Panc1 (cell line): ENCODE measurements around the gene NOBOX. TPM values are rescaled to one million over a fixed set of nuclear protein-coding genes. Genes with fewer than 3 reads are reported as not detected.

Source experiments
- ATAC-seq: fragments of 200-7000 bp; cut with Tn5 transposase; 2 replicates; pipeline ENCODE4 v1.9.1; 2020; ENCODE audit warnings: mild to moderate bottlenecking, moderate library complexity
- Bru-seq: library from RNA; stranded (reverse); fragments of 400-500 nt; gene quantifications from one replicate; lab custom pipeline; 2021; lab: Mats Ljungman, UMichigan
- BruChase-seq, 2 experiments: library from RNA; stranded (reverse); fragments of 400-500 nt; gene quantifications; one replicate each; lab custom pipeline; 2021; lab: Mats Ljungman, UMichigan
- BruUV-seq: library from RNA; stranded (reverse); fragments of 400-500 nt; replicated peaks from 2 replicates; lab custom pipeline; 2021; lab: Mats Ljungman, UMichigan
- CTCF ChIA-PET: fragments of 300-600 bp; sonication (Branson Sonifier 250); formaldehyde crosslinking; loops from one replicate; lab custom pipeline; 2022; ENCODE audit warnings: antibody characterized with exemption; lab: Charles Lee
- POLR2A ChIA-PET: fragments of 300-600 bp; sonication (Branson Sonifier 250); formaldehyde crosslinking; loops from one replicate; lab custom pipeline; 2022; ENCODE audit warnings: antibody characterized with exemption; lab: Charles Lee
- DNase-seq: peaks from one replicate; pipeline ENCODE4 v3.0.0-alpha.2; 2010; ENCODE audit warnings: low read depth, low spot score
- H3K27ac ChIP-seq: 2 replicates; pipeline ENCODE4 v1.5.1; 2011; ENCODE audit warnings: mild to moderate bottlenecking, low read length, inconsistent platforms
- H3K27me3 ChIP-seq: fragments of 200-500 bp; sonication (Bioruptor generic); 2 replicates; pipeline ENCODE4 v1.6.0; 2014; ENCODE audit warnings: low read length, inconsistent platforms; ENCODE audit not compliant: control insufficient read depth, insufficient read depth
- H3K36me3 ChIP-seq: fragments of 200-500 bp; sonication (Bioruptor generic); 2 replicates; pipeline ENCODE4 v1.5.1; 2014; ENCODE audit warnings: inconsistent platforms, mild to moderate bottlenecking, low read length, moderate library complexity; ENCODE audit not compliant: control insufficient read depth, insufficient read depth
- H3K4me1 ChIP-seq: 2 replicates; pipeline ENCODE4 v1.5.1; 2011; ENCODE audit warnings: inconsistent platforms, mild to moderate bottlenecking, low read length, moderate library complexity; ENCODE audit not compliant: control insufficient read depth, insufficient read depth
- H3K4me3 ChIP-seq, 2 experiments: 2 replicates each; pipeline ENCODE4 v1.5.1; 2011 to 2012; ENCODE audit warnings: low read depth in 2 of 2, low read length in 2 of 2, mild to moderate bottlenecking in 2 of 2, inconsistent platforms in 1 of 2, moderate library complexity in 1 of 2
- H3K9me3 ChIP-seq: fragments of 200-500 bp; sonication (Bioruptor generic); 2 replicates; pipeline ENCODE4 v1.5.1; 2014; ENCODE audit warnings: low read depth, mild to moderate bottlenecking, inconsistent platforms, low read length, moderate library complexity; ENCODE audit not compliant: control insufficient read depth, insufficient read depth
- POLR2AphosphoS5 ChIP-seq: IDR thresholded peaks from 2 replicates; pipeline ENCODE4 v1.6.1; 2012; ENCODE audit warnings: mild to moderate bottlenecking, low read depth, low read length, moderate library complexity
- REST ChIP-seq, 2 experiments: IDR thresholded peaks; 2 replicates each; pipeline ENCODE4 v1.6.1; 2011 to 2012; ENCODE audit warnings: low read depth in 2 of 2, control low read depth in 1 of 2, low read length in 1 of 2, mild to moderate bottlenecking in 1 of 2, moderate library complexity in 1 of 2; ENCODE audit not compliant: insufficient read depth in 1 of 2
- SIN3A ChIP-seq: IDR thresholded peaks from 2 replicates; pipeline ENCODE4 v1.6.1; 2012; ENCODE audit warnings: low read depth, mild to moderate bottlenecking, low read length, moderate library complexity, borderline replicate concordance; ENCODE audit not compliant: insufficient read depth
- TCF7L2 ChIP-seq: IDR thresholded peaks from 2 replicates; pipeline ENCODE4 v1.6.1; 2011; ENCODE audit warnings: mild to moderate bottlenecking, low read depth, low read length, inconsistent platforms
- in situ Hi-C: cut with HindIII; loops from 2 replicates; pipeline ENCODE4 v1.10.0; 2016; ENCODE audit warnings: low sequenced_read_pairs, low pct_unique_long_range_greater_than_20kb
- intact Hi-C: fragments of 100-400 bp; cut with micrococcal nuclease; formaldehyde crosslinking; loops from one replicate; pipeline ENCODE4 v1.10.0; 2022; ENCODE audit not compliant: unreplicated experiment
- long read RNA-seq: library from polyadenylated mRNA; unstranded; transcript quantifications from one replicate; pipeline ENCODE4 v2.0.0, GENCODE V29; 2021; ENCODE audit not compliant: unreplicated experiment
- polyA plus RNA-seq: library from polyadenylated mRNA; unstranded; fragments of >200 nt; gene quantifications from one replicate; pipeline ENCODE4 v1.2.1, GENCODE V29; 2012; ENCODE audit warnings: missing spikeins; ENCODE audit not compliant: insufficient read length
- total RNA-seq: library from RNA; stranded (reverse); gene quantifications from one replicate; pipeline ENCODE4 v1.2.1, GENCODE V29; 2021; ENCODE audit not compliant: unreplicated experiment
- TF ChIP-seq, protein P1 (sequence below): fragments of 450-650 bp; IDR thresholded peaks from 2 replicates; pipeline ENCODE4 v1.5.1; 2017; ENCODE audit warnings: mild to moderate bottlenecking

Gene NOBOX
- total RNA-seq (not detected), Bru-seq, nascent RNA (not detected), BruChase-seq, experiment 1, labeled RNA remaining after a 2-hour chase (not detected), BruChase-seq, experiment 2, labeled RNA remaining after a 6-hour chase (not detected)
- polyA plus RNA-seq: not detected
- long read RNA-seq: 0 reads

DNA sequence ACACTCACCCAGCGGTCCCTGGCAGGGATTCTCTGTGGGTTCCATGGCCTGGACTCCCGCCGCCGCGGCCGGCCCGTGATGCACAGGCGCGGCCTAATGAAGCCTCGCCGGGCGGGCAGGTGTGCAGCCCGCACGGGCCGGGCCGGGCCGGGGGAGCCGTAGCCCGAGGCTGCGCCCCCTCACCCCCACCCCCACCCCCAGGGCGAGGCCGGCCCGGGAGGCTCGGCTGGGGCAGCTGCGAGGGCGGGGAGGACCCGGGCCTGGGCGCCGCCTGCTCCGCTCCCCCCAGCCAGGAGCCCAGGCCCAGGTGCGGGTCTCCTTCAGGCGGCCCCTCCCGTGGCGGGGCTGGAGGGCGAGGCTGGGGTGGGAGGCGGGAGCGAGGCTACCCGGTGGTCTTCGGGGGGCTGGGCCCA is at the start of gene NOBOX:
Gene NOBOX (minus strand): TSS at position 45 of the 413 bp plus-strand sequence.
- in situ Hi-C loops: no loop called here
- DNase-seq: no peak
- Histone ChIP-seq H3K9me3 (no peaks in the 10 kb centered on the region), H3K27ac (no peak within 1 kb of the TSS), H3K27me3 (peaks cover 2% of the 10 kb centered on the region; the same call in 1 of the 2 replicates), H3K4me3 (no peak within 1 kb of the TSS), H3K4me1 (no peaks in the 10 kb centered on the region), H3K36me3 (no peaks in the 10 kb centered on the region)
- ChIA-PET CTCF (no interaction called here), POLR2A (no interaction called here)
- BruUV-seq: no TSS peak
- intact Hi-C loops: no loop called here
- ATAC-seq: no peak
- TF ChIP-seq, protein P1, sequence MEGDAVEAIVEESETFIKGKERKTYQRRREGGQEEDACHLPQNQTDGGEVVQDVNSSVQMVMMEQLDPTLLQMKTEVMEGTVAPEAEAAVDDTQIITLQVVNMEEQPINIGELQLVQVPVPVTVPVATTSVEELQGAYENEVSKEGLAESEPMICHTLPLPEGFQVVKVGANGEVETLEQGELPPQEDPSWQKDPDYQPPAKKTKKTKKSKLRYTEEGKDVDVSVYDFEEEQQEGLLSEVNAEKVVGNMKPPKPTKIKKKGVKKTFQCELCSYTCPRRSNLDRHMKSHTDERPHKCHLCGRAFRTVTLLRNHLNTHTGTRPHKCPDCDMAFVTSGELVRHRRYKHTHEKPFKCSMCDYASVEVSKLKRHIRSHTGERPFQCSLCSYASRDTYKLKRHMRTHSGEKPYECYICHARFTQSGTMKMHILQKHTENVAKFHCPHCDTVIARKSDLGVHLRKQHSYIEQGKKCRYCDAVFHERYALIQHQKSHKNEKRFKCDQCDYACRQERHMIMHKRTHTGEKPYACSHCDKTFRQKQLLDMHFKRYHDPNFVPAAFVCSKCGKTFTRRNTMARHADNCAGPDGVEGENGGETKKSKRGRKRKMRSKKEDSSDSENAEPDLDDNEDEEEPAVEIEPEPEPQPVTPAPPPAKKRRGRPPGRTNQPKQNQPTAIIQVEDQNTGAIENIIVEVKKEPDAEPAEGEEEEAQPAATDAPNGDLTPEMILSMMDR: no peak
- no peak for TF ChIP-seq REST (IDR thresholded peaks at IDR 0.05; ENCODE audit: insufficient read depth in 1 of 2, low read depth in 2 of 2, low read length in 1 of 2)
- TF ChIP-seq TCF7L2: no peak
- no peak for TF ChIP-seq SIN3A
- no peak for TF ChIP-seq POLR2AphosphoS5

DNA sequence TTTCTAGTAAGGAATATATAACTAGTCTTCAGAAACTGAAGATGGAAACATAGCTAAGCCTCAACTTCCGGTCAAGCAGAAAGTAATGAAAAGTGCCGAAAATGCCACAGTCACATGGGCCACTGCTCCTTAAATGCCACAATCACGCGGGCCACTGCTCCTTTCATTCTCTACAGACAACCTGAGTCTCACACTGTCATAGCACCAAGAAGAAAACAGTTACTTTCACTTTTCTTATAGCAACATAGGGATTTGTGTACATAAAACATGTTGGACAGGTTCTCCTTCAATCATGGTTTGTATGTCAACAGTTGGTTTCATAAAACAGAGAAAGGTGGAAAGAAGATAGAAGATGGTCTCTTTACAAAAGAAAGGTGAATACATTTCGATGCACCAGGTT is 48.6 kb upstream of the NOBOX start:
- no TSS peak for BruUV-seq
- POLR2A ChIA-PET: no interaction called here
- H3K36me3 ChIP-seq: no peaks in the 10 kb centered on the region
- DNase-seq: no peak
- H3K4me1 ChIP-seq: no peaks in the 10 kb centered on the region
- H3K27ac ChIP-seq: no peak overlapping the region
- ATAC-seq: no peak
- CTCF ChIA-PET: no interaction called here
- H3K9me3 ChIP-seq: 0 out of 2 replicates have a peak, but pooled peaks cover 3% of the 10 kb centered on the region
- no peak for TF ChIP-seq TCF7L2
- no peak for TF ChIP-seq POLR2AphosphoS5
- TF ChIP-seq SIN3A: no peak
- TF ChIP-seq, protein P1: no peak
- TF ChIP-seq REST (IDR thresholded peaks at IDR 0.05; ENCODE audit: insufficient read depth in 1 of 2, low read depth in 2 of 2, low read length in 1 of 2): no peak
- intact Hi-C loops (no loop called here), in situ Hi-C loops (no loop called here)
- no peak overlapping the region for H3K4me3 ChIP-seq
- no peaks in the 10 kb centered on the region; the same call in 1 of the 2 replicates for H3K27me3 ChIP-seq
